Thyroid gland (tissue), 4 donors: ENCODE data around the gene WLS. TPM values are rescaled to one million over a fixed set of nuclear protein-coding genes. Genes with fewer than 3 reads are reported as not detected.

Experiments used
- DNase-seq, 2 donors: peaks; one replicate each; pipeline ENCODE4 v3.0.0-alpha.2; 2019
- H3K27ac ChIP-seq, 3 donors: fragments of 200-600 bp; sonication (generic); 1 replicate in 2 of 3; 2 replicates in 1 of 3; pipeline ENCODE4 v1.5.1; 2016 to 2019; ENCODE audit warnings: mild to moderate bottlenecking in 1 of 3, moderate library complexity in 1 of 3
- H3K27me3 ChIP-seq: fragments of 200-600 bp; sonication (generic); one replicate; pipeline ENCODE4 v1.5.1; 2019
- H3K36me3 ChIP-seq, 2 donors: fragments of 200-600 bp; sonication (generic); one replicate each; pipeline ENCODE4 v1.5.1; 2016 to 2019
- H3K4me1 ChIP-seq, 2 donors: fragments of 200-600 bp; sonication (generic); one replicate each; pipeline ENCODE4 v1.5.1; 2017 to 2019
- H3K4me3 ChIP-seq, 3 donors: fragments of 200-600 bp; sonication (generic); replicated peaks in 1 of 3; 1 replicate in 2 of 3; 2 replicates in 1 of 3; pipeline ENCODE4 v1.5.1; 2016; ENCODE audit warnings: mild to moderate bottlenecking in 1 of 3
- H3K9me3 ChIP-seq: fragments of 200-600 bp; sonication (generic); one replicate; pipeline ENCODE4 v1.5.1; 2017
- POLR2A ChIP-seq, 2 donors: fragments of 450-650 bp; IDR thresholded peaks; one replicate each; pipeline ENCODE4 v1.6.1; 2017; ENCODE audit warnings: antibody characterized with exemption in 2 of 2, mild to moderate bottlenecking in 2 of 2, moderate library complexity in 1 of 2
- WGBS, 2 donors: methylation state at CpG; one replicate each; pipeline ENCODE4 v1.1.5; 2017; 5-methylcytosine and 5-hydroxymethylcytosine counted together
- intact Hi-C: fragments of 100-400 bp; cut with DNase I; formaldehyde crosslinking; loops from one replicate; pipeline ENCODE4 v1.15.1; 2023
- total RNA-seq, 4 donors: library from RNA; depleted of rRNA; stranded (reverse); fragments of >200 nt; gene quantifications; one replicate each; pipeline ENCODE4 v1.2.3, GENCODE V29; 2016
- TF ChIP-seq, protein P1 (sequence below), 6 experiments: fragments of 200-600 bp in 3 of 6; fragments of 450-650 bp in 3 of 6; sonication (generic) in 3 of 6; IDR thresholded peaks; one replicate each; pipeline ENCODE4 v1.5.1; 2016 to 2019; ENCODE audit warnings: antibody characterized with exemption in 6 of 6, mild to moderate bottlenecking in 2 of 6, inconsistent platforms in 1 of 6, moderate library complexity in 1 of 6

WLS gene
- total RNA-seq, 4 donors from 2014 or later = 20.0 to 52.7 (median 46.7) TPM

DNA sequence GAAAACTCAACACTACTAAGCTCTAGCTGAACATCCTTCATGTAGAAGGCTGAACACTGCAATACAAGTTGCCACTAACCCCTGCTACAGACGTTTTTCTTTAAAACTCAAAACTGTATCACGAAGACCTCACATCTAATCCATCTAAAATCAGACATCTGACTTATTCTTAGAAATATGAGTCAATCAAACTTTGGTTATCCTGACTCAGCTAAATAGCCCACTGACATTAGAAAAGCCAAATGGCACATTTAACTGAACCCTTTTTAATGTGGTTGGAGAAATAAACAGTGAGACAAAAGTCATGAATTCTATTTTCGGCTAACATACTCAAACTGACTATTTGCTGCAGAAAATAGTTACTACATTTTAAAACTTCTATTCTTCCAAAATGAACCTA, 35.6 kb downstream of the WLS start:
- peaks cover 0 to 6% of the 10 kb centered on the region in 2 donors for H3K4me1 ChIP-seq
- WGBS, 2 donors = 77 to 90% methylated on average over 3 of the region's 3 CpGs
- TF ChIP-seq, protein P1, sequence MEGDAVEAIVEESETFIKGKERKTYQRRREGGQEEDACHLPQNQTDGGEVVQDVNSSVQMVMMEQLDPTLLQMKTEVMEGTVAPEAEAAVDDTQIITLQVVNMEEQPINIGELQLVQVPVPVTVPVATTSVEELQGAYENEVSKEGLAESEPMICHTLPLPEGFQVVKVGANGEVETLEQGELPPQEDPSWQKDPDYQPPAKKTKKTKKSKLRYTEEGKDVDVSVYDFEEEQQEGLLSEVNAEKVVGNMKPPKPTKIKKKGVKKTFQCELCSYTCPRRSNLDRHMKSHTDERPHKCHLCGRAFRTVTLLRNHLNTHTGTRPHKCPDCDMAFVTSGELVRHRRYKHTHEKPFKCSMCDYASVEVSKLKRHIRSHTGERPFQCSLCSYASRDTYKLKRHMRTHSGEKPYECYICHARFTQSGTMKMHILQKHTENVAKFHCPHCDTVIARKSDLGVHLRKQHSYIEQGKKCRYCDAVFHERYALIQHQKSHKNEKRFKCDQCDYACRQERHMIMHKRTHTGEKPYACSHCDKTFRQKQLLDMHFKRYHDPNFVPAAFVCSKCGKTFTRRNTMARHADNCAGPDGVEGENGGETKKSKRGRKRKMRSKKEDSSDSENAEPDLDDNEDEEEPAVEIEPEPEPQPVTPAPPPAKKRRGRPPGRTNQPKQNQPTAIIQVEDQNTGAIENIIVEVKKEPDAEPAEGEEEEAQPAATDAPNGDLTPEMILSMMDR (IDR thresholded peaks at IDR 0.05) = no peak
- no peak for TF ChIP-seq POLR2A (IDR thresholded peaks at IDR 0.05)
- no peak for DNase-seq
- H3K27me3 ChIP-seq = no peaks in the 10 kb centered on the region
- no peaks in the 10 kb centered on the region for H3K9me3 ChIP-seq
- no peaks in the 10 kb centered on the region for H3K36me3 ChIP-seq
- no peak overlapping the region for H3K27ac ChIP-seq
- intact Hi-C loops = no loop called here
- H3K4me3 ChIP-seq = no peak overlapping the region

DNA sequence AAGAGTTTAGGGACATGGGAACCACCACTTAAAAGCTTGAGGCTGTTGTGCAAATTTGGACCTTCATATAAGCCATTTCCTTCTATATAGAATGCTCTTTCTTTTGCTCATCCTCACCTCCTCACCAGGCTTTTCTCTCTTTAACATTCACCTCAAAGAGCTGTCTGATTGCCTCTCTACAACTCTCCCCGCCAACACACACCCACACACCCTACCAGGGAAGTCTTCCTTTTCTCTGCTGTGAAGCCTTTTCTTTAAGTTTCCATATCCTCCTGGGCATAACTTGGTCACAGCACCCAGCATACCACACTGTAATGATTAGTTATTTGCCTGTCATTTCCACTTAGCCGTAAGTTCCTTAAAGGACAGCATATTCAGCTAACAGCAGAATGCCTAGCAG, 40.6 kb downstream of the WLS start:
- Histone ChIP-seq H3K36me3 (no peaks in the 10 kb centered on the region), H3K4me3 (no peak overlapping the region), H3K4me1 (no peaks in the 10 kb centered on the region), H3K27ac (no peak overlapping the region), H3K9me3 (no peaks in the 10 kb centered on the region), H3K27me3 (no peaks in the 10 kb centered on the region)
- WGBS, 2 donors = 95% methylated on average over 2 of the region's 2 CpGs
- TF ChIP-seq, protein P1 (IDR thresholded peaks at IDR 0.05) = no peak
- TF ChIP-seq POLR2A (IDR thresholded peaks at IDR 0.05) = no peak
- intact Hi-C loops = no loop called here
- DNase-seq = no peak

DNA sequence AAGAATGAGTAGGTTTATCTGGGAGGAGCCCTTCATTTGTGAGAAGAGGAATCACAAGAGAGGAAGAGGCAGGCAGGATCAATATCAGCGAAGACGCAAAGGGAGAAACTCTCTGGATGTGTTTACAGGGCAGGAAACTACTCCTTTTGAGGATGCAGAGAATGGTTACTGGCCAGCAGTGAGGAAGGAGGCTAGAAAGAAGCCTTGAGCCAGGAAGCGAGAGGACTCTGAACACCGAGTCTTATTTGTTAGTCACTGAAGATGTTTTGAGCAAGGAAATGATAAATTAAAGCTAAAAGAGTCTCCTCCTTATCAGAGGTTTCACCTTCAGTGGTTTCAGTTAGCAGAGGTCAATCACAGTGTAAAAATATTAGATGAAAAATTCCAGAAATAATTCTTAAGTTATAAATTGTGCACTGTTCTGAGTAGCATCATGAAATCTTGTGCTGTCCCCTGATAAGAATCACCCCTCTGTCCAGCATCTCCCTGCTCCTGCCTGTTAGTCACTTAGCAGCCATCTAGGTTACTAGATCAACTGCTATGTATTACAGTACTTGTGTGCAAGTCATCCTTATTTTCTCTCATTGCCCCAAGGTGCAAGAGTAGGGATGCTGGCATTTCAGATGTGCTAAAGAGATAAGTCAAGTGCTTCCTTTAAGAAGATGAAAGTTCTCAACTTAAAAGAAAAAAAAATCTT, 43.5 kb downstream of the WLS start:
- Histone ChIP-seq H3K27ac (no peak overlapping the region), H3K27me3 (no peaks in the 10 kb centered on the region), H3K4me1 (no peaks in the 10 kb centered on the region), H3K4me3 (no peak overlapping the region), H3K36me3 (no peaks in the 10 kb centered on the region), H3K9me3 (no peaks in the 10 kb centered on the region)
- WGBS, 2 donors = 87 to 88% methylated on average over 4 of the region's 4 CpGs
- no peak for DNase-seq
- intact Hi-C loops = no loop called here
- TF ChIP-seq POLR2A (IDR thresholded peaks at IDR 0.05) = no peak
- TF ChIP-seq, protein P1 (IDR thresholded peaks at IDR 0.05) = no peak

DNA sequence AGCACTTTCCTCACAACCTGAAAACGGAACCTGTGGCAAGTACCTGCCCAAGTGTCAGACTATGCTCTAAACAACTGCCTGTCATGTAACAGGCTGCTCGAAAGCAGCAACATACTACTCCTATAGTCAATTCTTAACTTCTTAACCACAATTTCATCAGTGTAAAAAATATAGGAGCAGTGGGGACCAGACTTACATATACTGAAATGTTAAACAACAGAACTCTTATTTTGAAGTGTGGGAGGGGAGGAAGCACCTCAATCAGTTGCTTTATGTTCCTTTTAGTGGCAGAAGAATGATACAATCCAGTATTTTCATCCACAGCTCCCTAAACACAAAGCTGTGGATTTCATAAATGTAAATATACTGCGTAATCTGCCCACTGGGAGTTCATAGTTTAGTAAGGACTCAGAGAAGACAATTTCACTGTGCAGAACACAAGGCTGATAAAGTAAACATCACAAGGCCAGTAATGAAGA, 44.2 kb downstream of the WLS start:
- no peak for DNase-seq
- no peaks in the 10 kb centered on the region for H3K27me3 ChIP-seq
- H3K4me3 ChIP-seq = no peak overlapping the region
- H3K4me1 ChIP-seq = no peaks in the 10 kb centered on the region
- TF ChIP-seq, protein P1 (IDR thresholded peaks at IDR 0.05) = no peak
- no peak for TF ChIP-seq POLR2A (IDR thresholded peaks at IDR 0.05)
- intact Hi-C loops = no loop called here
- 87 to 94% methylated on average over 3 of the region's 3 CpGs for WGBS, 2 donors
- H3K36me3 ChIP-seq = no peaks in the 10 kb centered on the region
- H3K9me3 ChIP-seq = no peaks in the 10 kb centered on the region
- no peak overlapping the region for H3K27ac ChIP-seq

DNA sequence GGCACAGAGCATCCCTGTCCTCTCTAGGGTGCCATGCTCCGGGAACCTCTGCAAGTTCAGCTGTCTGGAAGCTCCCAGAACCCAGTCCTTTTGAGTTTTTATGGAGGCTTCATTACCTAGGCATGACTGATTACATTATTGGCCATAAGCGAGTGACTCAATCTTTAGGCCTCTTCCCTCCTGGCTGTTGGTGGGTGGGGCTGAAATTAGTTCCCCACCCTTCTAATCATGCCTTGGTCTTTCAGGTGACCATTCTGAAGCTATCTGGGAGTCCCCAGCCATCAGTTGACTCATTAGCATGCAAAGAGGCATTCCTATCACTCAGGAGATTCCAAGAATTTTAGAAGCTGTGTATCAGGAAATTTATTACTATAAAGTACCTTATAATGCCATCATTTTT, 46.6 kb downstream of the WLS start:
- H3K27ac ChIP-seq = no peak overlapping the region
- H3K4me3 ChIP-seq = no peak overlapping the region
- intact Hi-C loops = no loop called here
- H3K4me1 ChIP-seq = no peaks in the 10 kb centered on the region
- no peaks in the 10 kb centered on the region for H3K36me3 ChIP-seq
- TF ChIP-seq, protein P1 (IDR thresholded peaks at IDR 0.05) = no peak
- TF ChIP-seq POLR2A (IDR thresholded peaks at IDR 0.05) = no peak
- no peaks in the 10 kb centered on the region for H3K27me3 ChIP-seq
- DNase-seq = no peak
- 65 to 82% methylated on average over 2 of the region's 2 CpGs for WGBS, 2 donors
- no peaks in the 10 kb centered on the region for H3K9me3 ChIP-seq
